IMR-90 (cell line): ENCODE data around the gene PPP1R3F. TPM values are rescaled to one million over a fixed set of nuclear protein-coding genes. Genes with fewer than 3 reads are reported as not detected.

Experiments
- ATAC-seq: fragments of 200-7000 bp; cut with Tn5 transposase; 2 replicates; pipeline ENCODE4 v1.9.1; 2020; ENCODE audit warnings: low read depth, mild to moderate bottlenecking, moderate library complexity
- BruUV-seq: library from RNA; stranded (reverse); fragments of 400-500 nt; replicated peaks from 2 replicates; lab custom pipeline; 2021; lab: Mats Ljungman, UMichigan
- CTCF ChIA-PET: fragments of 300-600 bp; formaldehyde crosslinking; extraction: SDS; loops from one replicate; lab custom pipeline; 2021; ENCODE audit warnings: antibody characterized with exemption; lab: Yijun Ruan, JAX
- POLR2A ChIA-PET: fragments of 300-600 bp; sonication (Branson Sonifier 250); formaldehyde crosslinking; loops from one replicate; lab custom pipeline; 2022; ENCODE audit warnings: antibody characterized with exemption; ENCODE audit not compliant: unreplicated experiment; lab: Charles Lee
- DNase-seq: peaks from one replicate; pipeline ENCODE4 v3.0.0; 2013
- H2AFZ ChIP-seq: replicated peaks from 2 replicates; pipeline ENCODE3; 2013; ENCODE audit warnings: low read length, mild to moderate bottlenecking; ENCODE audit not compliant: poor library complexity
- H2AK5ac ChIP-seq: 2 replicates; pipeline ENCODE4 v1.6.1; 2013; ENCODE audit warnings: low read depth, low read length, inconsistent platforms
- H2AK9ac ChIP-seq: replicated peaks from 2 replicates; pipeline ENCODE3; 2013; ENCODE audit warnings: mild to moderate bottlenecking, low read depth, low read length, moderate library complexity; ENCODE audit not compliant: poor library complexity
- H2BK120ac ChIP-seq: 2 replicates; pipeline ENCODE4 v1.6.1; 2013; ENCODE audit warnings: low read depth, low read length, inconsistent platforms
- H2BK15ac ChIP-seq: 3 replicates; pipeline ENCODE4 v1.6.1; 2013; ENCODE audit warnings: low read depth, low read length, inconsistent platforms
- H2BK20ac ChIP-seq: 2 replicates; pipeline ENCODE4 v1.6.1; 2013; ENCODE audit warnings: low read depth, mild to moderate bottlenecking, inconsistent platforms, low read length, moderate library complexity
- H2BK5ac ChIP-seq: 2 replicates; pipeline ENCODE4 v1.6.1; 2013; ENCODE audit warnings: mild to moderate bottlenecking, low read depth, low read length, inconsistent platforms; ENCODE audit not compliant: poor library complexity, severe bottlenecking
- H3K14ac ChIP-seq: replicated peaks from 2 replicates; pipeline ENCODE4 v1.6.1; 2013; ENCODE audit warnings: low read depth, low read length, inconsistent platforms
- H3K18ac ChIP-seq: 2 replicates; pipeline ENCODE4 v1.6.1; 2013; ENCODE audit warnings: low read depth, low read length, control low read depth
- H3K23ac ChIP-seq: 2 replicates; pipeline ENCODE4 v1.6.1; 2013; ENCODE audit warnings: low read depth, low read length, inconsistent platforms
- H3K27ac ChIP-seq: 2 replicates; pipeline ENCODE4 v1.5.1; 2013; ENCODE audit warnings: mild to moderate bottlenecking, control low read depth, low read length; ENCODE audit not compliant: insufficient read depth
- H3K27me3 ChIP-seq: 2 replicates; pipeline ENCODE4 v1.6.1; 2013; ENCODE audit warnings: low read length; ENCODE audit not compliant: control insufficient read depth, insufficient read depth
- H3K36me3 ChIP-seq: 2 replicates; pipeline ENCODE4 v1.6.1; 2013; ENCODE audit warnings: low read length, mixed read lengths; ENCODE audit not compliant: control insufficient read depth, insufficient read depth
- H3K4ac ChIP-seq: 2 replicates; pipeline ENCODE4 v1.6.1; 2013; ENCODE audit warnings: low read depth, low read length, inconsistent platforms
- H3K4me1 ChIP-seq: 2 replicates; pipeline ENCODE4 v1.6.1; 2013; ENCODE audit warnings: low read length, mixed read lengths; ENCODE audit not compliant: control insufficient read depth, insufficient read depth
- H3K4me2 ChIP-seq: 2 replicates; pipeline ENCODE4 v1.6.1; 2013; ENCODE audit warnings: low read depth, mild to moderate bottlenecking, control low read depth, low read length, moderate library complexity
- H3K4me3 ChIP-seq: 2 replicates; pipeline ENCODE4 v1.5.1; 2013; ENCODE audit warnings: low read depth, mild to moderate bottlenecking, control low read depth, low read length, moderate library complexity; ENCODE audit not compliant: insufficient read depth
- H3K56ac ChIP-seq: 2 replicates; pipeline ENCODE4 v1.6.1; 2013; ENCODE audit warnings: low read length, inconsistent platforms; ENCODE audit not compliant: insufficient read depth; ENCODE audit errors: extremely low read depth
- H3K79me1 ChIP-seq, 2 experiments: 2 replicates each; pipeline ENCODE4 v1.6.1; 2013; ENCODE audit warnings: low read length in 2 of 2, inconsistent platforms in 1 of 2, low read depth in 1 of 2
- H3K9ac ChIP-seq: 2 replicates; pipeline ENCODE4 v1.6.1; 2013; ENCODE audit warnings: low read depth, low read length, control low read depth
- H3K9me1 ChIP-seq: 2 replicates; pipeline ENCODE4 v1.6.1; 2013; ENCODE audit warnings: low read length, inconsistent platforms; ENCODE audit not compliant: insufficient read depth
- H3K9me3 ChIP-seq: 2 replicates; pipeline ENCODE4 v1.6.1; 2013; ENCODE audit warnings: low read length; ENCODE audit not compliant: control insufficient read depth, insufficient read depth
- H4K20me1 ChIP-seq: 2 replicates; pipeline ENCODE4 v1.6.1; 2013; ENCODE audit warnings: low read length, inconsistent platforms; ENCODE audit not compliant: insufficient read depth
- H4K5ac ChIP-seq: 2 replicates; pipeline ENCODE4 v1.6.1; 2013; ENCODE audit warnings: mild to moderate bottlenecking, low read depth, low read length, control low read depth
- H4K8ac ChIP-seq, 2 experiments: 2 replicates each; pipeline ENCODE4 v1.6.1; 2013; ENCODE audit warnings: low read depth in 2 of 2, low read length in 2 of 2, control low read depth in 1 of 2, inconsistent platforms in 1 of 2
- H4K91ac ChIP-seq: 2 replicates; pipeline ENCODE4 v1.6.1; 2013; ENCODE audit warnings: low read depth, low read length, inconsistent platforms; ENCODE audit not compliant: insufficient read depth
- BHLHE40 ChIP-seq: fragments of 150-350 bp; IDR thresholded peaks from 2 replicates; pipeline ENCODE4 v1.6.1; 2016; ENCODE audit warnings: mild to moderate bottlenecking, low read depth, low read length
- CEBPB ChIP-seq: IDR thresholded peaks from 2 replicates; pipeline ENCODE4 v1.6.1; 2012; ENCODE audit warnings: low read depth, low read length, improper control_type of control experiment
- CHD1 ChIP-seq: IDR thresholded peaks from 2 replicates; pipeline ENCODE4 v1.6.1; 2012; ENCODE audit warnings: low read depth, low read length, improper control_type of control experiment
- CTCF ChIP-seq: conservative IDR thresholded peaks from 2 replicates; pipeline ENCODE4 v1.5.1; 2012; ENCODE audit warnings: mild to moderate bottlenecking, low read depth, low read length, improper control_type of control experiment
- ELK1 ChIP-seq: fragments of 150-350 bp; IDR thresholded peaks from 2 replicates; pipeline ENCODE4 v1.6.1; 2016; ENCODE audit warnings: low read depth, mild to moderate bottlenecking, low read length, moderate library complexity, borderline replicate concordance
- FOS ChIP-seq: fragments of 150-350 bp; IDR thresholded peaks from 2 replicates; pipeline ENCODE4 v1.6.1; 2016; ENCODE audit warnings: low read depth, low read length
- MAFK ChIP-seq: IDR thresholded peaks from 2 replicates; pipeline ENCODE4 v1.6.1; 2012; ENCODE audit warnings: low read depth, low read length, improper control_type of control experiment
- MAZ ChIP-seq: IDR thresholded peaks from 2 replicates; pipeline ENCODE4 v1.6.1; 2012; ENCODE audit warnings: low read depth, mild to moderate bottlenecking, low read length, improper control_type of control experiment, moderate library complexity, borderline replicate concordance
- MXI1 ChIP-seq: IDR thresholded peaks from 2 replicates; pipeline ENCODE4 v1.6.1; 2012; ENCODE audit warnings: low read depth, mild to moderate bottlenecking, low read length, moderate library complexity, borderline replicate concordance
- NFE2L2 ChIP-seq: fragments of 150-350 bp; IDR thresholded peaks from 2 replicates; pipeline ENCODE4 v1.6.1; 2016; ENCODE audit warnings: low read depth, mild to moderate bottlenecking, low read length
- POLR2A ChIP-seq: IDR thresholded peaks from 2 replicates; pipeline ENCODE4 v1.6.1; 2012; ENCODE audit warnings: mild to moderate bottlenecking, low read depth, low read length
- RAD21 ChIP-seq: IDR thresholded peaks from 2 replicates; pipeline ENCODE4 v1.6.1; 2012; ENCODE audit warnings: low read length, improper control_type of control experiment
- RCOR1 ChIP-seq: IDR thresholded peaks from 2 replicates; pipeline ENCODE4 v1.6.1; 2012; ENCODE audit warnings: mild to moderate bottlenecking, low read length, improper control_type of control experiment; ENCODE audit not compliant: insufficient replicate concordance
- RFX5 ChIP-seq: IDR thresholded peaks from 2 replicates; pipeline ENCODE4 v1.8.0; 2012; ENCODE audit warnings: low read depth, mild to moderate bottlenecking, low read length, moderate library complexity
- SMC3 ChIP-seq: fragments of 150-350 bp; IDR thresholded peaks from 2 replicates; pipeline ENCODE4 v1.6.1; 2016; ENCODE audit warnings: low read depth, mild to moderate bottlenecking, antibody characterized with exemption, low read length, moderate library complexity
- USF2 ChIP-seq: fragments of 150-350 bp; IDR thresholded peaks from 2 replicates; pipeline ENCODE4 v1.6.1; 2017; ENCODE audit warnings: mild to moderate bottlenecking, antibody characterized with exemption, low read length, low read depth
- WGBS, 2 experiments: methylation state at CpG; one replicate each; pipeline versions ENCODE4 v1.1.5 to v1.1.7; 2013; ENCODE audit warnings: missing lambda C conversion rate in 2 of 2; ENCODE audit not compliant: insufficient read length in 1 of 2; ENCODE audit errors: extremely low coverage in 2 of 2; 5-methylcytosine and 5-hydroxymethylcytosine counted together
- dilution Hi-C: fragments of 300-500 bp; cut with HindIII; formaldehyde crosslinking; loops from one replicate; pipeline ENCODE4 v1.14.3; 2018; ENCODE audit warnings: low sequenced_read_pairs; ENCODE audit not compliant: unreplicated experiment
- in situ Hi-C: fragments of 300-500 bp; cut with MboI; formaldehyde crosslinking; loops from 3 replicates; pipeline ENCODE4 v1.14.3; 2019; ENCODE audit warnings: low sequenced_read_pairs, inconsistent platforms, mixed read lengths
- intact Hi-C: fragments of 100-400 bp; cut with micrococcal nuclease; formaldehyde crosslinking; loops from 2 replicates; pipeline ENCODE4 v1.10.0; 2022
- polyA plus RNA-seq, 3 experiments: library from polyadenylated mRNA; depleted of rRNA; stranded (reverse); fragments of >200 nt; gene quantifications; 2 replicates each; pipeline ENCODE4 v1.2.3, GENCODE V29; 2012; ENCODE audit warnings: low replicate concordance in 1 of 3
- total RNA-seq: library from RNA; depleted of rRNA; stranded (reverse); fragments of >200 nt; gene quantifications from 2 replicates; pipeline ENCODE4 v1.2.3, GENCODE V29; 2012

The PPP1R3F gene
- total and polyA plus RNA-seq, 2 of the 4 experiments (the other 2 are of a cell fraction) = 0.72 to 1.7 TPM

- ATAC-seq (no peak), DNase-seq (no peak)
- ChIA-PET POLR2A (no interaction called here), CTCF (no interaction called here)
- H3K56ac ChIP-seq = no peak overlapping the region
- no peaks in the 10 kb centered on the region for H3K36me3 ChIP-seq
- no peak overlapping the region for H3K9ac ChIP-seq
- no peak overlapping the region for H2AK5ac ChIP-seq
- no peak overlapping the region for H3K18ac ChIP-seq
- dilution Hi-C loops (no loop called here), intact Hi-C loops (no loop called here), in situ Hi-C loops (no loop called here)
- H2BK20ac ChIP-seq = no peak overlapping the region
- H3K4me3 ChIP-seq = no peak overlapping the region
- no CpG with 5 or more reads among the region's 9 CpGs for WGBS, 2 experiments
- H2BK15ac ChIP-seq = no peak overlapping the region
- no peak overlapping the region for H2BK120ac ChIP-seq
- no peaks in the 10 kb centered on the region for H3K9me1 ChIP-seq
- no peak overlapping the region for H3K4ac ChIP-seq
- H3K4me1 ChIP-seq = no peaks in the 10 kb centered on the region
- no peak overlapping the region for H4K5ac ChIP-seq
- no peak overlapping the region for H4K91ac ChIP-seq
- no peak overlapping the region for H2AFZ ChIP-seq
- TF ChIP-seq CEBPB = no peak
- TF ChIP-seq NFE2L2 = no peak
- TF ChIP-seq FOS = no peak
- no peak for TF ChIP-seq MXI1
- no peak for TF ChIP-seq RFX5
- TF ChIP-seq POLR2A = no peak
- TF ChIP-seq MAZ = no peak
- no peak for TF ChIP-seq CTCF
- TF ChIP-seq SMC3 = no peak
- no peak for TF ChIP-seq RAD21
- TF ChIP-seq USF2 = no peak
- TF ChIP-seq BHLHE40 = no peak
- no peak for TF ChIP-seq RCOR1
- no peak for TF ChIP-seq MAFK
- TF ChIP-seq CHD1 = no peak
- no peak for TF ChIP-seq ELK1
- no peak overlapping the region for H4K8ac ChIP-seq
- H3K27me3 ChIP-seq = no peaks in the 10 kb centered on the region; the same call in 1 of the 2 replicates
- H4K20me1 ChIP-seq = no peaks in the 10 kb centered on the region
- no peaks in the 10 kb centered on the region for H3K79me1 ChIP-seq
- H2BK5ac ChIP-seq = no peak overlapping the region
- no peak overlapping the region for H3K4me2 ChIP-seq
- H3K9me3 ChIP-seq = peaks cover 3% of the 10 kb centered on the region; the same call in 1 of the 2 replicates
- no peak overlapping the region for H3K23ac ChIP-seq
- BruUV-seq = no TSS peak
- no peak overlapping the region for H2AK9ac ChIP-seq
- H3K14ac ChIP-seq = no peak overlapping the region
- no peak overlapping the region for H3K27ac ChIP-seq
These were observed 42.6 kb upstream of the PPP1R3F start for GRCh38 chrX:49226946-49227345.
